GM21360 (cell line): ENCODE results near the gene IGDCC3.
A peak's percentile ranks its signal among the peaks of the same experiment; 100 is the strongest.

ENCODE experiments used
- ATAC-seq: cut with Tn5 transposase; IDR thresholded peaks from one replicate; pipeline ENCODE4 v1.9.1; 2021; ENCODE audit warnings: mild to moderate bottlenecking, moderate library complexity; ENCODE audit not compliant: unreplicated experiment

Gene IGDCC3

DNA sequence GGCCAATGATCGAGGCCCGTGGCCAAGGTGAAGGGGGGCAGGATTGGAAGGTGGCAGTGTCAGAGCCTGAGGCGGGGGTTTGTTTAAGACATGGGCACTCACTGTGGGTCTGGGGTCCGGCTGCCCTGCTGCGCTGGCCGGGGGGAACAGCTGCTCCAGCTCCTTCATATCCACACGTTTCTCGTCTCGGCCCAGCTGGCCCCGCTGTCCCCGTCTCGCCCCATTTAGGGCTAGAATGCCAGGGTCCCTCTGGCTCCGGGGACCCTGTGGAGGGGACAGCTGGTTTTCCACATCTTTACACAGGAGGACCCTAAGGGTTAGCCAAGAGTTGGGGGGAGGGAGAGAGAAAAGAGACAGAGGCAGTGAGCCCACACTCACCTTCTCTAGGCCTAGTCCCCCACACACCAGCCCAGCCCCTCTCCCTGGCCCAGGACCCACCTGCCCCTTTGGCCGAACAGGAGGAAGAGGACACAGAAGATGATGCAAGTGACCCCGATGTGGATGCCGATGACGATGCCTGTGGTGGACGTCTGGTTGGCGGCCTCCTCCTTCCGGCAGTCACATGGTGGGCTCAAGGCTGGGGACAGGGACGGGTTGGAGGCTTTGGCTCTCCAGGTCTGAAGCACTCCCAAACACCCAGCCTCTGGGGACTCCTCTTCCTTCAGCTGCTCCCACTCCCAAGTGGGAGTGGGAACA is 48.4 kb downstream of the IGDCC3 start:
- no peak for ATAC-seq

- ATAC-seq: no peak
Measured at GRCh38 chr15:65328506-65329287, 49.1 kb downstream of the IGDCC3 start.

GRCh38 chr15:65327651-65328393 is 50.0 kb downstream of the IGDCC3 start:
- no peak for ATAC-seq

GRCh38 chr15:65326818-65327217 is 51.0 kb downstream of the IGDCC3 start:
- no peak for ATAC-seq

DNA sequence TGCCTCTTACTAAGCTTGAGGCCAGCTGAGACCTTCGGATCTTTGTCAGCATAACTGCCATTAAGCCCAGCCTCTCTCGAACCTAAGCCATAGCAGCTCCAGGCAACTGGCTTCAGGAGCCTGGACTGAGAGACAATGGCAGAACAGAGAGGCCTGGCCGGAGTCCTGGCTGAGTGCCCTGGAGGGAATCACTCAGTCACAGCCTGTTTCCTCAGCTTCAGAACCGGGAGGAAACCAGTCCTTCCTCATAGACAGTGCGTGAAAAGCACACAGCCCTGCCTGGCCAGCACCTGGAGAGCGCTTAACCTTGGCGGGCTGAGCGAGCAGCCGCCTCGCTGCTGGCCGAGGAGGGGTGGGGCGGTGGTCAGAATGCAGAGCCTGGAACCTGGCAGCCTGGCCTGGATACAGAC is 51.7 kb downstream of the IGDCC3 start:
- ATAC-seq: no peak

DNA sequence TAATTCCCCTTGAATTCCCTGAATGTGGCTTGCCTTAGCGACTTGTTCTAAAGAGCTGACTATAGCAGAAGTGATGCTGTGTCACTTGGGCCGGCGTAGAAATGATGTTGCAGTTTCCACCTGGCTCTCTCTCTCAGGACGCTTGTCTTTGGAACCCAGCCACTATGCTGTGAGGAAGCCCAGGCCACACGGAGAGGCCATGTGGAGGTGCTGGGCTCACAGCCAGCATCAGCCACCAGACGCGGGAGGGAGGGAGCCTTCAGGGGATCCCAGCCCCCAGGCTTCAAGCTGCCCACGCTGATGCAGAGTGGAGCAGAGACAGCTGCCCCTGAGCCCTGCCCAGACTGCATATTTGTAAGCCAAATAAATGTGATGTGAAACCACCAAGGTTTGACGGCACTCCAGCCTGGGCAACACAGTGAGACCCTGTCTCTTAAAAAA is 54.7 kb downstream of the IGDCC3 start:
- ATAC-seq: no peak

- no peak for ATAC-seq
Measured at GRCh38 chr15:65318870-65319356, 58.9 kb downstream of the IGDCC3 start.

DNA sequence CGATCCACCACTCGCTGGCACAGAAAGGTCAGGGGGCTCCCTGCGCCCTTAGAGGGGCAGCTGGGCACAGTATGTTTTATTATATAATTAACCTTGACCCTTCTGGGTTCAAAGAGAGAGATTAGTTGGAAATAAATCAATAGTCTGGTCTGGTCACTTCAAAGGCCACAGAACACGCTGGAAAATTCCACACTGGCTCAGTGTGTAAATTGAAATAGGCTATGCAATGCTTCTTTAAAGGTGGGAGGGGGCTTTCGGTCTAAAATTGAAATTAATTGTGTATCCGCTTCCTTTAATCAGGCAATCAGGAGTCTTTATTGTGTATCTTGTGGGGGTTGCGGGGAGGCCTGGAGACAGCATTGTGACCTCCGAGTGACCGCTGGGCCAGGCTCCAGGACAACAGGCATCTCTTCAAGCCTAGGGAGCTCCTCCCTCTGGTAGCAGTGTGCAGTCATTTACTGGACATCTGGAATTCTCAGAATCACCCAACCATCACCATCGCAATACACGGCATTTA is 65.3 kb downstream of the IGDCC3 start:
- ATAC-seq: no peak

GRCh38 chr15:65311760-65312159 is 66.0 kb downstream of the IGDCC3 start:
- no peak for ATAC-seq

GRCh38 chr15:65310431-65311137 is 67.2 kb downstream of the IGDCC3 start:
- ATAC-seq: no peak

DNA sequence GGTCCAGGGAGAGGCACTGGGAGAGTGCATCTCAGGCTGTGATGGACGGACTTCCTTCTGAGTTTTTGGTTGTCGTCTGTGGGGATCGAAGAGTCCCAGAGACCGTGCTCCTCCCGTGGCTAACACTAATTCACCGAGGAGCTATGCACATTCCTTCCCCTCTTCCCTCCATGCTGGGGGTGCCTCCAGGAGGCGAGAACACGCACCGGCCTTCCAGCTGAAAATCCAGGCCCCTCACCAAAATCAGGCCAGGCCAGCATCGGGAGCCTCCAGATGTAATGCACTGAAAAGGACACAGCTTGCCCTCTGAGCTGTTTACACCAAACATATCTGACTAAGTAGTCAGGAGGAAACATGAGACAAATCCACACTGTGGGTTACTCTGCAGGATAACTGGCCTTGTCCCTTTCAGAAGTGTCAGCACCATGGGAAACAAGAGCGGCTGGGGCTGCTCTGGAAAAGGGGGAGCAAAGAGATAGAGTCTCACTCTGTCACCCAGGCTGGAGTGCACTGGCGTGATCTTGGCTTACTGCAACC is 67.9 kb downstream of the IGDCC3 start:
- no peak for ATAC-seq

DNA sequence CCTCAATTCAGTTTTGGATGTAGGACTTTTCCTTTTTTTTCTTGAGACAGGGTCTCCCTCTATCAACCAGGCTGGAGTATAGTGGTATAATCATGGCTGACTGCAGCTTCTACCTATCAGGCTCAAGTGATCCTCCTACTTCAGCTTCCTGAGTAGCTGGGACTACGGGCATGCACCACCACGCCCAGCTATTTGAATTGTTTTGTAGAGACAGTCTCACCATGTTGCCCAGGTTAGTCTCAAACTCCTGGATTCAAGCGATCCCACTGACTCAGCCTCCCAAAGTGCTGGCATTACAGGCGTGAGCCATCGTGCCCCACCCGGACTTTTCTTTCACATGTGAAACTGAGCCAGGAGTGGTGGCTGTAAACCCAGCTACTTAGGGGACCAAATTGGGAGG is 69.8 kb downstream of the IGDCC3 start:
- ATAC-seq: no peak

- ATAC-seq: no peak
Measured at GRCh38 chr15:65306551-65306950, 71.3 kb downstream of the IGDCC3 start.

DNA sequence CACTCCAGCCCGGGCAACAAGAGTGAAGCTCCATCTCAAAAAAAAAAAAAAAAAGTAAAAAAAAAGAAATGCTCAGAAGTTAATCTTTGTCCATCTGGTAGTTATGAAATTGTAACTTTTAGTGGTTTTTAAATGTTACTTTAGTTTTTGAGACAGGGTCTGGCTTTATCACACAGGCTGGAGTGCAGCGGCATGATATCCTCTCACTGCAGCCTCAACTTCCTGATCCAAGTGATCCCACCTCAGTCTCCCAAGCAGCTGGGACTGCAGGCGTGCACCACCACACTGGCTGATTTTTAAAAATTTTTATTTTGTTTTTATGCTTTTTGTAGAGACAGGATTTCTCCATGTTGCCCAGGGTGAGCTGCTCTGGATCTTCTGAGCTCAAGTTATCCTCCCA is 72.0 kb downstream of the IGDCC3 start:
- ATAC-seq: no peak

GRCh38 chr15:65305150-65305758 is 72.5 kb downstream of the IGDCC3 start:
- ATAC-seq: no peak

- peak; percentile 54 for ATAC-seq
Measured at GRCh38 chr15:65304381-65305149, 73.2 kb downstream of the IGDCC3 start, which contains the start of gene RNU5B-1. Gene RNU5B-1 (plus strand): TSS chr15:65304677.

DNA sequence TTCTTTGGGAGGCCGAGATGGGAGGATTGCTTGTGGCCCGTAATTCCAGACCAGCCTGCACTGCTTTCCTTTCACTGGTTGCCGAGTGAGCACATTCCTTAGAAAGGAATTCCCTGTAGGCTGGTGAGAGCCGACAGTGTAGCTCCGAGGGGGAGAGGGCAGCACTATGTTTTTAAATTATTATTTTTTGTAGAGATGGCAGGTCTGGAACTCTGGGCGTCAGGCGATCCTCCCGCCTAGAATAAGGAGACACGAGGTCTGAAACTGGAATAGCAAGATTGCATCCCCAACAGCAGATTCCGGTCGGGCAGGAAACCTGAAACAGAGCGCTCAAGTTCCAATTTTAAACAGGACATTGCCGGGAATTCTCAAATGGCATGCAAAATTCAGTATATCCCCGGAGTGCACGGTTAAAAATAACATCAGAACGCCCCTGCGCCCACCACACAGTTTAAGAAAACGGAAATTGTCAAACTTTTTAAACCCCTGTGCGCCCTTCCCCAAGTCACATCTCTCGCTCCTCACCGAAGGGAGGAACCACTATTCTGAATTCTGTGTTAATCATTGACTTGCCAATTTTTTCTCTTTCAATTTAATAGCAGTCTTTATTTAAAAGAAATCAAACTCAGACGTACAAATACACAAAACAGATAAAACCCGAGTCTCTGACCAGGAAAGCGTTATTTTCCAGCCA is 74.0 kb downstream of the IGDCC3 start:
- peak; percentile 3 for ATAC-seq

DNA sequence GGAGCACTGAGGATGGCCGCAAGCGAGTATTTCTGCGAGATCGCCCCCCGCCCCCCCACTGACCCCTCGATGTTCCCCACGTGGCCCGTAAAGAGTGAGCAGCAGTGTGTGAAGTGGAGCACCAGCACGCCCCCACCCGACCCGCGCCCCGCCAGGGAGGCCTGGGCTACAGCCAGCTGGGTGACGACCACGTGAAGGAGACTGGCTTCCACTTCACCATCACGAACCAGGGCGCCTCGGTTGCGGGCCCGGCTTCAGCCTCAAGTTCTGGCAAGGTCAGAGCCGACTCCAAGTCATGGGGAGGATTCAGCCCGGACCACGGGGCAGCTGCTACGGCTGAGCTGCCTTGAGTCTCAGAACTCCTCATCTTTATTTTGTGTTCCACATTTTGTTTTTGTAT is 75.7 kb downstream of the IGDCC3 start:
- ATAC-seq: no peak
